ENCODE measurements around the gene ZNF764. TPM values are rescaled to one million over a fixed set of nuclear protein-coding genes. Genes with fewer than 3 reads are reported as not detected.

The ZNF764 gene
- polyA plus RNA-seq, 3 donors: 0.94 to 4.6 (median 1.0) TPM

- no peaks in the 10 kb centered on the region for H3K9me3 ChIP-seq (replicated peaks in 1 of 2; ENCODE audit: control insufficient read depth in 1 of 2, insufficient read depth in 1 of 2, low read length in 2 of 2)
- intact Hi-C loops (cut with micrococcal nuclease): no loop called here
- no peak overlapping the region for H3K4me3 Mint-ChIP-seq
- H3K4me2 ChIP-seq (replicated peaks; ENCODE audit: extremely low read depth, low read length, poor library complexity, severe bottlenecking): no peak overlapping the region
- no peak overlapping the region for H3K4me3 ChIP-seq (replicated peaks in 1 of 3; ENCODE audit: low read depth in 2 of 3, low read length in 3 of 3)
- peaks cover 0 to 3% (median 0%) of the 10 kb centered on the region in 3 donors for H3K27me3 Mint-ChIP-seq (ENCODE audit: low read depth in 3 of 3)
- H3K9ac ChIP-seq (ENCODE audit: insufficient read depth, low read length, poor library complexity, severe bottlenecking): no peak overlapping the region
- no peaks in the 10 kb centered on the region for H3K4me1 ChIP-seq (ENCODE audit: control insufficient read depth in 1 of 2, insufficient read depth in 2 of 2, low read length in 2 of 2)
- peak overlapping the region in 4 of 7 donors; percentile 29 to 79 (median 52) for H3K27ac Mint-ChIP-seq
- peak overlapping the region in 1 of 2 donors; percentile 26 for H3K27ac ChIP-seq (ENCODE audit: low read depth in 1 of 2, low read length in 2 of 2)
- H3K79me2 ChIP-seq (ENCODE audit: insufficient read depth, low read length): no peaks in the 10 kb centered on the region
- H2AFZ ChIP-seq (ENCODE audit: insufficient read depth, low read depth, low read length, poor library complexity, severe bottlenecking): no peak overlapping the region
- H3K4me1 Mint-ChIP-seq: no peaks in the 10 kb centered on the region
- H3K36me3 Mint-ChIP-seq: peaks cover 91 to 100% of the 10 kb centered on the region in 2 donors
- H3K27me3 ChIP-seq (ENCODE audit: control insufficient read depth in 2 of 2, insufficient read depth in 2 of 2, low read length in 2 of 2): no peaks in the 10 kb centered on the region
- H4K20me1 ChIP-seq (ENCODE audit: insufficient read depth, low read length): peaks cover 98% of the 10 kb centered on the region
- 100% methylated on average over 2 of the region's 2 CpGs for WGBS (ENCODE audit: insufficient coverage)
- peaks cover 0 to 1% (median 0%) of the 10 kb centered on the region in 7 donors for H3K9me3 Mint-ChIP-seq
- TF ChIP-seq, protein P1, sequence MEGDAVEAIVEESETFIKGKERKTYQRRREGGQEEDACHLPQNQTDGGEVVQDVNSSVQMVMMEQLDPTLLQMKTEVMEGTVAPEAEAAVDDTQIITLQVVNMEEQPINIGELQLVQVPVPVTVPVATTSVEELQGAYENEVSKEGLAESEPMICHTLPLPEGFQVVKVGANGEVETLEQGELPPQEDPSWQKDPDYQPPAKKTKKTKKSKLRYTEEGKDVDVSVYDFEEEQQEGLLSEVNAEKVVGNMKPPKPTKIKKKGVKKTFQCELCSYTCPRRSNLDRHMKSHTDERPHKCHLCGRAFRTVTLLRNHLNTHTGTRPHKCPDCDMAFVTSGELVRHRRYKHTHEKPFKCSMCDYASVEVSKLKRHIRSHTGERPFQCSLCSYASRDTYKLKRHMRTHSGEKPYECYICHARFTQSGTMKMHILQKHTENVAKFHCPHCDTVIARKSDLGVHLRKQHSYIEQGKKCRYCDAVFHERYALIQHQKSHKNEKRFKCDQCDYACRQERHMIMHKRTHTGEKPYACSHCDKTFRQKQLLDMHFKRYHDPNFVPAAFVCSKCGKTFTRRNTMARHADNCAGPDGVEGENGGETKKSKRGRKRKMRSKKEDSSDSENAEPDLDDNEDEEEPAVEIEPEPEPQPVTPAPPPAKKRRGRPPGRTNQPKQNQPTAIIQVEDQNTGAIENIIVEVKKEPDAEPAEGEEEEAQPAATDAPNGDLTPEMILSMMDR (IDR thresholded peaks at IDR 0.05): no peak
- peaks cover 96 to 100% of the 10 kb centered on the region in 2 donors for H3K36me3 ChIP-seq (replicated peaks in 1 of 2; ENCODE audit: control insufficient read depth in 1 of 2, insufficient read depth in 2 of 2, low read length in 2 of 2)
- no peak for DNase-seq
Observed at GRCh38 chr16:30515275-30515674, 42.9 kb downstream of the ZNF764 start.

DNA sequence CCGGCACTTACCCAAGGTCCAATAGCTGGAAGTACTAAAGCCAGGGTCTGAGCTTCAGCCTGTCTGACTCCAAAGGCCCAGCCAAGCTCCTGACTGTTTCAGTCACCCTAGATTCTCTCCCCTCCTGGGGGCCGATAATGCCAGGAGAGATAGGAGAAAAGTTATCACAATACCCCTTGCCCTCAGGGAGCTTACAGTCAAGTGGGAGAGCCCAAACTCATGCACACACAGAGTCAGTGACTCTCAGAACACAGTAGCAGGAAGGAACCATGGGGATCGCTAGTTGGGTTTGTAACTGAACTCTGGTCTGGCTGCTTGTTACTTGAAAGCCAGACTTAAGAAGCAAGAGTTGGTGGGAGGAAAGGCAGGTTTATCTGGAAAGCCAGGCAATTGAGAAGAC, 46.7 kb downstream of the ZNF764 start:
- no peak for DNase-seq
- intact Hi-C loops (cut with micrococcal nuclease): no loop called here
- Histone ChIP-seq H3K27me3 (ENCODE audit: control insufficient read depth in 2 of 2, insufficient read depth in 2 of 2, low read length in 2 of 2) (no peaks in the 10 kb centered on the region), H3K9me3 (replicated peaks in 1 of 2; ENCODE audit: control insufficient read depth in 1 of 2, insufficient read depth in 1 of 2, low read length in 2 of 2) (no peaks in the 10 kb centered on the region), H3K36me3 (replicated peaks in 1 of 2; ENCODE audit: control insufficient read depth in 1 of 2, insufficient read depth in 2 of 2, low read length in 2 of 2) (peaks cover 92 to 95% of the 10 kb centered on the region in 2 donors), H3K27ac (ENCODE audit: low read depth in 1 of 2, low read length in 2 of 2) (peak overlapping the region in 1 of 2 donors; percentile 40), H3K9ac (ENCODE audit: insufficient read depth, low read length, poor library complexity, severe bottlenecking) (no peak overlapping the region), H4K20me1 (ENCODE audit: insufficient read depth, low read length) (peaks cover 93% of the 10 kb centered on the region), H3K4me1 (ENCODE audit: control insufficient read depth in 1 of 2, insufficient read depth in 2 of 2, low read length in 2 of 2) (no peaks in the 10 kb centered on the region), H3K4me3 (replicated peaks in 1 of 3; ENCODE audit: low read depth in 2 of 3, low read length in 3 of 3) (no peak overlapping the region), H3K4me2 (replicated peaks; ENCODE audit: extremely low read depth, low read length, poor library complexity, severe bottlenecking) (no peak overlapping the region), H2AFZ (ENCODE audit: insufficient read depth, low read depth, low read length, poor library complexity, severe bottlenecking) (no peak overlapping the region), H3K79me2 (ENCODE audit: insufficient read depth, low read length) (no peaks in the 10 kb centered on the region)
- TF ChIP-seq, protein P1 (IDR thresholded peaks at IDR 0.05): no peak
- peaks cover 80 to 98% of the 10 kb centered on the region in 2 donors for H3K36me3 Mint-ChIP-seq
- no peak overlapping the region for H3K4me3 Mint-ChIP-seq
- peaks cover 0 to 1% (median 0%) of the 10 kb centered on the region in 7 donors for H3K9me3 Mint-ChIP-seq
- H3K27ac Mint-ChIP-seq: peak overlapping the region in 1 of 7 donors; percentile 6
- 100% methylated on average over 1 of the region's 3 CpGs for WGBS (ENCODE audit: insufficient coverage)
- H3K4me1 Mint-ChIP-seq: no peaks in the 10 kb centered on the region
- H3K27me3 Mint-ChIP-seq (ENCODE audit: low read depth in 3 of 3): peaks cover 0 to 3% (median 0%) of the 10 kb centered on the region in 3 donors

Measured in CD14-positive monocyte (primary cell).